ENCODE results near the gene ISOC2. TPM values are rescaled to one million over a fixed set of nuclear protein-coding genes. Genes with fewer than 3 reads are reported as not detected.

ISOC2 gene
- total RNA-seq, 1 experiment from 2014 or later: 72.2 TPM

DNA sequence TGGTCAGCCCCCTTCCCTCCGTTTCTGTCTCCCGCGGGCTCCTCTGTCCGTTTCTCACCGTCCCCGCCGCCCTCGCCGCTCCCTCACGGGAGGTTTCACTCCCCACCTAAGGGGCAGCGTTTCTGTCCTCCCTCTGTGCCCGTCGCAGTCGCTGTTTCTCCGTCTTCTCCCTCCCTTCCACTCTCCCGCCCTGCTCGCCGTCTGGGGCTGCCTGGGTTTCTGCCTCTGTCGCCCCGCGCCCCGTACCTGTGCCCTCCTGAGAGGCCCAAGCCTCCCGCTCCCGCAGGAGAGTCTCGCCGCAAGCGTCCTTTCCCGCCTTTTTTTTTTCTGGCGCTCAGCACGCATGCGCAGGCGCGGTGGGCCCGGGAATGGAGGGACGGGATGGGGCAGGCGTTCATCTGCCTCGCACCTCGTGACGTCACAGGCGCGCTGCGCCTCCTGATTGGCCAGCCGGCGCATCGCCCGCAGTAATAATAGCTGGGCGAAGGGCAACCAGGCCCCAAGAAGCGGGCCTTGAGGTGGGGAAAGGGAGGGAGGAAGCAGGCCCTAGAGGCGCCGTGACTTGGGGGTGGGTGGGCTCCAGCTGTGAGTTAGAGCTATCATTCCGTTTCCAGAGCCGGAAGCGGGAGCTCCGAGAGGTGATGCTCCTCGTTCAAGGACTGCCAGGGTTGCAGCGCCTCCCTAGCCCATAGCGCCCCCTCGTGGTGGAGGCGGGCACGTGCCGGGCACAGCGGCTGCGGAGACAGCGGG is 42.2 kb upstream of the ISOC2 start:
- H2BK15ac ChIP-seq (ENCODE audit: low read depth, low read length): no peak overlapping the region
- H3K23me2 ChIP-seq (ENCODE audit: insufficient read length, low read depth, low read length, poor library complexity, severe bottlenecking): no peaks in the 10 kb centered on the region
- Mint-ChIP-seq H3K9me3 (peaks cover 11 to 19% of the 10 kb centered on the region in 2 experiments), H3K4me3 (peak overlapping the region; percentile 30 to 48; a peak in 4 of 5 replicates), H3K4me1 (0 out of 4 replicates have a peak, but pooled peaks cover 0 to 2% of the 10 kb centered on the region in 2 experiments), H3K27ac (no peak overlapping the region), H3K36me3 (ENCODE audit: insufficient read depth in 1 of 3, low read depth in 3 of 3) (peaks cover 3 to 8% (median 7%) of the 10 kb centered on the region in 3 experiments), H3K27me3 (ENCODE audit: low read depth) (peaks cover 71% of the 10 kb centered on the region)
- TF ChIP-seq, protein P1, sequence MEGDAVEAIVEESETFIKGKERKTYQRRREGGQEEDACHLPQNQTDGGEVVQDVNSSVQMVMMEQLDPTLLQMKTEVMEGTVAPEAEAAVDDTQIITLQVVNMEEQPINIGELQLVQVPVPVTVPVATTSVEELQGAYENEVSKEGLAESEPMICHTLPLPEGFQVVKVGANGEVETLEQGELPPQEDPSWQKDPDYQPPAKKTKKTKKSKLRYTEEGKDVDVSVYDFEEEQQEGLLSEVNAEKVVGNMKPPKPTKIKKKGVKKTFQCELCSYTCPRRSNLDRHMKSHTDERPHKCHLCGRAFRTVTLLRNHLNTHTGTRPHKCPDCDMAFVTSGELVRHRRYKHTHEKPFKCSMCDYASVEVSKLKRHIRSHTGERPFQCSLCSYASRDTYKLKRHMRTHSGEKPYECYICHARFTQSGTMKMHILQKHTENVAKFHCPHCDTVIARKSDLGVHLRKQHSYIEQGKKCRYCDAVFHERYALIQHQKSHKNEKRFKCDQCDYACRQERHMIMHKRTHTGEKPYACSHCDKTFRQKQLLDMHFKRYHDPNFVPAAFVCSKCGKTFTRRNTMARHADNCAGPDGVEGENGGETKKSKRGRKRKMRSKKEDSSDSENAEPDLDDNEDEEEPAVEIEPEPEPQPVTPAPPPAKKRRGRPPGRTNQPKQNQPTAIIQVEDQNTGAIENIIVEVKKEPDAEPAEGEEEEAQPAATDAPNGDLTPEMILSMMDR (conservative IDR thresholded peaks at IDR 0.05): peak; percentile 99
- H4K5ac ChIP-seq (ENCODE audit: insufficient read length, low read depth, low read length): no peak overlapping the region
- peak; percentile 94 for DNase-seq
- H4K8ac ChIP-seq (replicated peaks; ENCODE audit: insufficient read length, low read depth, low read length): no peak overlapping the region
- no peak overlapping the region for H2BK120ac ChIP-seq (ENCODE audit: low read depth, low read length, poor library complexity, severe bottlenecking)
- H3T11ph ChIP-seq (ENCODE audit: low read length): no peak overlapping the region
- H3K23ac ChIP-seq (ENCODE audit: insufficient read length, low read depth, low read length): no peak overlapping the region
- no peak overlapping the region for H2BK12ac ChIP-seq (ENCODE audit: insufficient read length, low read depth, low read length)
- H4K91ac ChIP-seq (ENCODE audit: insufficient read length, low read depth, low read length): no peak overlapping the region
- H3K4me1 ChIP-seq (ENCODE audit: insufficient read depth, low read length): no peaks in the 10 kb centered on the region
- no peaks in the 10 kb centered on the region for H4K20me1 ChIP-seq (ENCODE audit: control insufficient read depth, insufficient read depth, insufficient read length)
- no peaks in the 10 kb centered on the region for H3K9me3 ChIP-seq (ENCODE audit: control insufficient read depth, low read depth, low read length)
- H3K14ac ChIP-seq (ENCODE audit: insufficient read depth, low read length): no peak overlapping the region
- no CpG with 5 or more reads among the region's 64 CpGs for WGBS (ENCODE audit: extremely low coverage, insufficient read length, low lambda C conversion rate)
- peak overlapping the region; percentile 0 for H3K4me2 ChIP-seq (ENCODE audit: insufficient read depth, insufficient read length, low read length)
- H3K79me1 ChIP-seq (ENCODE audit: insufficient read depth, low read depth, low read length, poor library complexity, severe bottlenecking): no peaks in the 10 kb centered on the region
- no peak overlapping the region for H2AK5ac ChIP-seq (ENCODE audit: insufficient read length, low read length)
- no peak overlapping the region for H3K4ac ChIP-seq (ENCODE audit: low read depth, low read length)
- no peaks in the 10 kb centered on the region for H3K79me2 ChIP-seq (ENCODE audit: insufficient read depth, low read length)
- no peak overlapping the region for H3K56ac ChIP-seq (ENCODE audit: insufficient read length, low read depth, low read length)
- no peak overlapping the region for H2AFZ ChIP-seq (ENCODE audit: low read length)
- H3K27me3 ChIP-seq (ENCODE audit: insufficient read depth, low read length): peaks cover 5% of the 10 kb centered on the region
- no peak overlapping the region for H2BK5ac ChIP-seq (ENCODE audit: insufficient read length, low read length)
- H3K18ac ChIP-seq (ENCODE audit: insufficient read length, low read depth, low read length): no peak overlapping the region
- no peak overlapping the region for H3K27ac ChIP-seq (ENCODE audit: insufficient read length, low read depth, low read length)
- H3K9ac ChIP-seq (ENCODE audit: extremely low read depth, insufficient read length, low read length): no peak overlapping the region
- H2BK20ac ChIP-seq (ENCODE audit: low read depth, low read length, poor library complexity, severe bottlenecking): no peak overlapping the region

All from H9 (cell line).